NCI-H2107 treated with DMSO at 0.1 percent for 48 hours (cell line): Measurements from ENCODE around the gene PNPLA6.
"Not testable (repeated sequence)": the region's sequence is repeated elsewhere in the genome, so short reads cannot be mapped to it uniquely, and the experiment has no call there.

Source experiments
- DNase-seq: peaks from one replicate; lab custom pipeline; 2025; ENCODE audit not compliant: unreplicated experiment; lab: John Stamatoyannopoulos, UW

PNPLA6 gene

GRCh38 chr19:7550987-7551761 lies 15.7 kb downstream of the PNPLA6 start:
- DNase-seq, result no peak

GRCh38 chr19:7552781-7553180 lies 17.3 kb downstream of the PNPLA6 start:
- no peak for DNase-seq

- DNase-seq, result no peak
Measured at GRCh38 chr19:7554565-7554964, 19.0 kb downstream of the PNPLA6 start.

GRCh38 chr19:7554990-7555864 lies 19.7 kb downstream of the PNPLA6 start:
- DNase-seq, result no peak

- no peak for DNase-seq
Measured at GRCh38 chr19:7556696-7557315, 21.3 kb downstream of the PNPLA6 start.

GRCh38 chr19:7558667-7559066 lies 23.1 kb downstream of the PNPLA6 start:
- no peak for DNase-seq

GRCh38 chr19:7559102-7559501 lies 23.6 kb downstream of the PNPLA6 start:
- no peak for DNase-seq

GRCh38 chr19:7560255-7560654 lies 24.7 kb downstream of the PNPLA6 start:
- DNase-seq, result no peak

- DNase-seq, result no peak
Measured at GRCh38 chr19:7561325-7561724, 25.8 kb downstream of the PNPLA6 start.

GRCh38 chr19:7562646-7563393 lies 27.3 kb downstream of the PNPLA6 start:
- no peak for DNase-seq

- DNase-seq, result no peak
Measured at GRCh38 chr19:7564866-7565265, 29.3 kb downstream of the PNPLA6 start.

- no peak for DNase-seq
Measured at GRCh38 chr19:7565332-7565731, 29.8 kb downstream of the PNPLA6 start.

GRCh38 chr19:7570761-7571160 lies 35.2 kb downstream of the PNPLA6 start:
- DNase-seq, result no peak

- DNase-seq, result no peak
Measured at GRCh38 chr19:7575434-7576040, 40.0 kb downstream of the PNPLA6 start.

GRCh38 chr19:7577422-7577821 lies 41.9 kb downstream of the PNPLA6 start:
- DNase-seq, result not testable (repeated sequence)

GRCh38 chr19:7578127-7578526 lies 42.6 kb downstream of the PNPLA6 start:
- DNase-seq, result no peak

- no peak for DNase-seq
Measured at GRCh38 chr19:7579182-7579581, 43.7 kb downstream of the PNPLA6 start.

- no peak for DNase-seq
Measured at GRCh38 chr19:7582446-7582845, 46.9 kb downstream of the PNPLA6 start.

- no peak for DNase-seq
Measured at GRCh38 chr19:7589822-7590221, 54.3 kb downstream of the PNPLA6 start.

GRCh38 chr19:7590256-7590655 lies 54.7 kb downstream of the PNPLA6 start:
- DNase-seq, result no peak
